Neural crest cell (in vitro differentiated cells): ENCODE results near the gene C1orf116. TPM values are rescaled to one million over a fixed set of nuclear protein-coding genes. Genes with fewer than 3 reads are reported as not detected.

Source experiments
- DNase-seq: peaks from one replicate; pipeline ENCODE4 v3.0.0; 2021; ENCODE audit warnings: low read depth, mixed read lengths, low spot score
- H3K27ac Mint-ChIP-seq: one replicate; pipeline ENCODE4 v1.8.0; 2021; ENCODE audit warnings: mild to moderate bottlenecking, mixed read lengths; ENCODE audit not compliant: unreplicated experiment
- H3K27me3 Mint-ChIP-seq: 2 replicates; pipeline ENCODE4 v1.8.0; 2021; ENCODE audit warnings: low read depth, mild to moderate bottlenecking, mixed read lengths
- H3K36me3 Mint-ChIP-seq: 2 replicates; pipeline ENCODE4 v1.8.0; 2021; ENCODE audit warnings: low read depth, mild to moderate bottlenecking, mixed read lengths
- H3K4me1 Mint-ChIP-seq: 2 replicates; pipeline ENCODE4 v1.8.0; 2021; ENCODE audit warnings: mixed read lengths
- H3K4me3 Mint-ChIP-seq: one replicate; pipeline ENCODE4 v1.8.0; 2021; ENCODE audit warnings: mild to moderate bottlenecking, mixed read lengths
- H3K9me3 Mint-ChIP-seq: 2 replicates; pipeline ENCODE4 v1.8.0; 2021; ENCODE audit warnings: mixed read lengths
- total RNA-seq: library from RNA; stranded (reverse); gene quantifications from 2 replicates; pipeline ENCODE4 v1.2.1, GENCODE V29; 2021
- TF ChIP-seq, protein P1 (sequence below): fragments of 200-600 bp; sonication (generic); conservative IDR thresholded peaks from 2 replicates; pipeline ENCODE4 v1.5.0; 2021; ENCODE audit warnings: antibody characterized with exemption, mild to moderate bottlenecking

The C1orf116 gene
- total RNA-seq, 1 donor from 2014 or later: 0.37 TPM

DNA sequence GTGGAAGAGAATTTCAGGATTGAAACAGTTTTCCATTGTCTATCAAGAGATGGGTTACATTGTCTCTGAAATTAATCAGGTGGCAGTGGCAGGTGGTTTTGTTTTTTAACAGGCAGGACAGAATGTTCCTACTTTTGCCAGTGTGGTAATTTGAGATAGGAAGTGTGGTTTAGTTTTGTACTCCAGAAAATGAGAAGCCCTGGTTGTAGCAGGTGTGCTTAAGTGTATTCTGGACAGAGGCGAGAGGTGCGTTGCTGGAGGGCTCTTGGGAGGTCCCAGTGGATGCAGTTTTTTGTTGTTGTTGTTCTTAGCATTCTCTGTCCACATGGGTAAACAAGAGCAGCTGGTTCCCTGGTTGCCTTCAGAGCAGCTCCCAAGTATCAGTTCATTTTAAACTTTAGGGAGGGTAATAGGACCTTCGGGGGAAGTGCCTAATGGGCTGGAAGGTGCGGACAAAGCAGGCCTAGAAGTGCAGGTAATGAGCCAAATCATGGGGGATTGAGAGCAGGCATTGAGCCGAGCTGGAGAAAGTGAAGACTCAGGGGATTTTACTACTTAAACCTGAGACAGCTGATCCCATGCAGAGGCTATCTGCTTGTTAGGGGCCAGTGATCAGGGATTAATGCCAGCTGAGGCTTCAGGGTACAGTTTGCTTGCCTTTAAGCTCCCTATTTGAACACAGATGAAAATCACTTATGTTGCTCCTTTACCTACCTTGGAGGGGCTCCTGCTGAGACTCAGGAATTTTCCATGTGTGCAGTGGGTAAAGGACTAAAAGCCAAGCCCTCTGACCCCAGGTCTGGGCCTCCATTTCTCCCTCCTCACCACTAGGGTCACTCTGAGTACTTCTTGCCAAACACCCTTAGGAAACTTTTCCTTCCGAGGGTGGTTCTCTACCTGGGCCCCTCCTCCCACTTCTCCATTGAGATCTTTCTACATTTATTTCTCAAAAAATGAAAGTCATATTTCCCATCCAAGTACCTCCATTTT lies 26.6 kb upstream of the C1orf116 start:
- Mint-ChIP-seq H3K36me3 (peaks cover 7% of the 10 kb centered on the region), H3K4me3 (no peak overlapping the region), H3K4me1 (no peaks in the 10 kb centered on the region), H3K27ac (no peak overlapping the region), H3K27me3 (peaks cover 2% of the 10 kb centered on the region), H3K9me3 (no peaks in the 10 kb centered on the region)
- TF ChIP-seq, protein P1, sequence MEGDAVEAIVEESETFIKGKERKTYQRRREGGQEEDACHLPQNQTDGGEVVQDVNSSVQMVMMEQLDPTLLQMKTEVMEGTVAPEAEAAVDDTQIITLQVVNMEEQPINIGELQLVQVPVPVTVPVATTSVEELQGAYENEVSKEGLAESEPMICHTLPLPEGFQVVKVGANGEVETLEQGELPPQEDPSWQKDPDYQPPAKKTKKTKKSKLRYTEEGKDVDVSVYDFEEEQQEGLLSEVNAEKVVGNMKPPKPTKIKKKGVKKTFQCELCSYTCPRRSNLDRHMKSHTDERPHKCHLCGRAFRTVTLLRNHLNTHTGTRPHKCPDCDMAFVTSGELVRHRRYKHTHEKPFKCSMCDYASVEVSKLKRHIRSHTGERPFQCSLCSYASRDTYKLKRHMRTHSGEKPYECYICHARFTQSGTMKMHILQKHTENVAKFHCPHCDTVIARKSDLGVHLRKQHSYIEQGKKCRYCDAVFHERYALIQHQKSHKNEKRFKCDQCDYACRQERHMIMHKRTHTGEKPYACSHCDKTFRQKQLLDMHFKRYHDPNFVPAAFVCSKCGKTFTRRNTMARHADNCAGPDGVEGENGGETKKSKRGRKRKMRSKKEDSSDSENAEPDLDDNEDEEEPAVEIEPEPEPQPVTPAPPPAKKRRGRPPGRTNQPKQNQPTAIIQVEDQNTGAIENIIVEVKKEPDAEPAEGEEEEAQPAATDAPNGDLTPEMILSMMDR: peak; percentile 39
- DNase-seq: no peak

DNA sequence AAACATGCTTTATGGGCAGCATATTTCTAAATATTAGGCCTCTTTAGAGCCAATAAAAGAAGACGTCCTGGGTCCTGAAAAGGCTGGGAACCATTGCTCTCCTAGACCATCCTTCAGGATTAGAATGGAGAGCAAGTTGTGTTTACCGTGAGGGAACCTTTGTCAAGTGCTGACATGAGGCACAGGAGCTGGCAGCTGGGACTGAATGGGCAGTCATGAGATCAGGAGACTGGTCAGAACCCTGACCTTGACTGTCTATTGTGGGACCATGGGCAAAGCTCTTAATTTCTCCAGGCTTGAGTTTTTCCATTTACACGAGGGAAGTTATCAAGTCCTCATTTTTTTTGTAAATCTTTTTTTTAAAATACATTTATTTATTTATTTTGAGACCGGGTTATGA lies 25.7 kb upstream of the C1orf116 start:
- TF ChIP-seq, protein P1: no peak
- H3K9me3 Mint-ChIP-seq: no peaks in the 10 kb centered on the region
- peaks cover 4% of the 10 kb centered on the region for H3K4me1 Mint-ChIP-seq
- peaks cover 7% of the 10 kb centered on the region for H3K27me3 Mint-ChIP-seq
- H3K36me3 Mint-ChIP-seq: peaks cover 6% of the 10 kb centered on the region
- no peak overlapping the region for H3K4me3 Mint-ChIP-seq
- no peak overlapping the region for H3K27ac Mint-ChIP-seq
- DNase-seq: no peak

DNA sequence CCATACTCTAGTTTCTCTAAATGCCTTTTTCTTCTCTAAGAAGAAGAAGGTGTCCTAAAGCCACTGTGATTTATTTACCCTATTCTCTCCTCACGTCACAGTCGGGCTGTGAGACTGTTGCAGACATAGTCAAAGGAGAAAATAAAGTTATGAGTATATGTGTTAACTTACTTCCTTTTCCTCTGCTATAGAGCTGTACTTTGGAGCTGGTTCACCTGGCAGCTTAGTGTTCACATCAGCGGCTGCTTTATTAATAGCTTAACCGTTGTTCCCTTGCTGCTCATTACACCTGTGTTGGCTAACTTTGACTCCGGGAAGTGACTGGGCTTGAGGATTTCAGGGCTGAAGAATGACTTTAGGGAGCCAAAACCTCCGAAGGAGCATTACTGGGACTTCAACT lies 24.1 kb upstream of the C1orf116 start:
- H3K9me3 Mint-ChIP-seq: peaks cover 3% of the 10 kb centered on the region
- peaks cover 4% of the 10 kb centered on the region for H3K36me3 Mint-ChIP-seq
- H3K27ac Mint-ChIP-seq: no peak overlapping the region
- peaks cover 17% of the 10 kb centered on the region for H3K4me1 Mint-ChIP-seq
- TF ChIP-seq, protein P1: no peak
- no peak for DNase-seq
- no peak overlapping the region for H3K4me3 Mint-ChIP-seq
- H3K27me3 Mint-ChIP-seq: peaks cover 12% of the 10 kb centered on the region

DNA sequence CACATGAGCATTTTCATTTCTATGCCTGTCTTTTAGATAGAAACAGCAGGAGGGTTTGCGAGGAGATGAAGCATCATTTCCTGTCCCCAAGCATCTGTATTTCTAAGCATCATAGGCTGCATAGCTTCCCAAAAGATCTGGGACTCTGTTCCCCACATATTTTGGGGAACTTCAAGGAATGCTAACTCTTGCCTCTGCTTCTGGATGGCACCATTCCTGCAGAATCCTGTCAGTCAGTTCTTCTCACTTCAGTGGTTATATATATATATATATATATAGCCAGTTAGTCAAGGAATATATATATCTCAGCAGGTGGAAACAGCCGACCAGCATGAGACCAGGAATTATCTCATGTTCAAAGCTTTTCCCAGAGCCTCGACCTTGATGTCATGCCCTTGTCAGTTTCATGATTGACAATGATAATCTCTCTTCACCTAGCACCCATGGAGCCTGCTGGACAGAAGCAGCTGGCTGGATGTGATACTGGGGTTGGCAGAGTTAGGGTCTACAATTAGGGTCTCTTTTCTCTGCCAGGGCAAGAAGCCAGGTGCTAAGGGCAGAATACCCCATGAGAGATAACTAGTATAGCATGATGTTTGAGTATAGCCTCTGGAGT lies 22.9 kb upstream of the C1orf116 start:
- peaks cover 4% of the 10 kb centered on the region for H3K36me3 Mint-ChIP-seq
- no peak for DNase-seq
- peak overlapping the region; percentile 54 for H3K4me3 Mint-ChIP-seq
- H3K4me1 Mint-ChIP-seq: peaks cover 25% of the 10 kb centered on the region
- no peak overlapping the region for H3K27ac Mint-ChIP-seq
- TF ChIP-seq, protein P1: no peak
- H3K27me3 Mint-ChIP-seq: peaks cover 12% of the 10 kb centered on the region
- peaks cover 3% of the 10 kb centered on the region for H3K9me3 Mint-ChIP-seq

DNA sequence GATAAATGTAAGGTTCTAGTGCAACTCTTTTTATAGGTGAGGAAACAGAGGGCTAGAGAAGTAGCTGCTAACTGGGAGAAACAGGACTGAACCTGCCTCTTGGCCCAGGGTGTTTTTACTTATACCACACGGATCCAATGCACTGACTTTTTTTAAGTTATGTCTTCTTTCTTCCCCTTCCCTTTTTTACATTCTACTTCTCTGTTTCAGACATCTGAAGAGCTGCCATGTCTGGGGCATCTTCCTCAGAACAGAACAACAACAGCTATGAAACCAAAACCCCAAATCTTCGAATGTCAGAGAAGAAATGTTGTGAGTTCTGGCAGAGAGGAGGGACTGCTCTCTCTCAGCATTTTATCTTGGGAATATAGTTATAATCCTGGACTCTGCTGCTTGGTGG lies 21.9 kb upstream of the C1orf116 start:
- Mint-ChIP-seq H3K4me3 (peak overlapping the region; percentile 99), H3K4me1 (peaks cover 29% of the 10 kb centered on the region), H3K9me3 (peaks cover 3% of the 10 kb centered on the region), H3K27me3 (peaks cover 12% of the 10 kb centered on the region), H3K36me3 (peaks cover 4% of the 10 kb centered on the region), H3K27ac (no peak overlapping the region)
- DNase-seq: no peak
- TF ChIP-seq, protein P1: no peak
